ENCODE data around the gene ATP23. TPM values are rescaled to one million over a fixed set of nuclear protein-coding genes. Genes with fewer than 3 reads are reported as not detected.

ATP23 gene
- total RNA-seq, 1 experiment from 2014 or later, result 10.3 TPM

- ChIA-PET CTCF (no interaction called here), POLR2A (no interaction called here)
- Histone ChIP-seq H3K27me3 (ENCODE audit: control insufficient read depth, insufficient read depth, low read length) (peaks cover 3% of the 10 kb centered on the region; the same call in 1 of the 2 replicates), H3K36me3 (ENCODE audit: control insufficient read depth, insufficient read depth, low read length) (0 out of 2 replicates have a peak, but pooled peaks cover 2% of the 10 kb centered on the region), H3K4me1 (ENCODE audit: control insufficient read depth, insufficient read depth, low read length) (no peaks in the 10 kb centered on the region), H3K4me3 (ENCODE audit: low read depth in 2 of 2, low read length in 2 of 2) (no peak overlapping the region), H3K27ac (ENCODE audit: low read length) (no peak overlapping the region), H3K9me3 (ENCODE audit: control insufficient read depth, insufficient read depth, low read depth, low read length) (no peaks in the 10 kb centered on the region)
- in situ Hi-C loops (cut with HindIII; ENCODE audit: low pct_unique_long_range_greater_than_20kb, low sequenced_read_pairs) (no loop called here), intact Hi-C loops (cut with micrococcal nuclease; ENCODE audit: unreplicated experiment) (loop anchor here (10.0 kb wide), 1 partner anchor 1100 kb away; no protein-coding TSS in a partner anchor)
- ATAC-seq (no peak), DNase-seq (ENCODE audit: low read depth, low spot score) (no peak)
- TF ChIP-seq SIN3A (IDR thresholded peaks at IDR 0.05; ENCODE audit: borderline replicate concordance, insufficient read depth, low read depth, low read length) (no peak), POLR2AphosphoS5 (IDR thresholded peaks at IDR 0.05; ENCODE audit: low read depth, low read length) (no peak), REST (IDR thresholded peaks at IDR 0.05; ENCODE audit: insufficient read depth in 1 of 2, low read depth in 2 of 2, low read length in 1 of 2) (no peak), TCF7L2 (IDR thresholded peaks at IDR 0.05; ENCODE audit: low read depth, low read length) (no peak)
- TF ChIP-seq, protein P1, sequence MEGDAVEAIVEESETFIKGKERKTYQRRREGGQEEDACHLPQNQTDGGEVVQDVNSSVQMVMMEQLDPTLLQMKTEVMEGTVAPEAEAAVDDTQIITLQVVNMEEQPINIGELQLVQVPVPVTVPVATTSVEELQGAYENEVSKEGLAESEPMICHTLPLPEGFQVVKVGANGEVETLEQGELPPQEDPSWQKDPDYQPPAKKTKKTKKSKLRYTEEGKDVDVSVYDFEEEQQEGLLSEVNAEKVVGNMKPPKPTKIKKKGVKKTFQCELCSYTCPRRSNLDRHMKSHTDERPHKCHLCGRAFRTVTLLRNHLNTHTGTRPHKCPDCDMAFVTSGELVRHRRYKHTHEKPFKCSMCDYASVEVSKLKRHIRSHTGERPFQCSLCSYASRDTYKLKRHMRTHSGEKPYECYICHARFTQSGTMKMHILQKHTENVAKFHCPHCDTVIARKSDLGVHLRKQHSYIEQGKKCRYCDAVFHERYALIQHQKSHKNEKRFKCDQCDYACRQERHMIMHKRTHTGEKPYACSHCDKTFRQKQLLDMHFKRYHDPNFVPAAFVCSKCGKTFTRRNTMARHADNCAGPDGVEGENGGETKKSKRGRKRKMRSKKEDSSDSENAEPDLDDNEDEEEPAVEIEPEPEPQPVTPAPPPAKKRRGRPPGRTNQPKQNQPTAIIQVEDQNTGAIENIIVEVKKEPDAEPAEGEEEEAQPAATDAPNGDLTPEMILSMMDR (IDR thresholded peaks at IDR 0.05), result no peak
- no TSS peak for BruUV-seq (replicated peaks)
Measured at GRCh38 chr12:57984629-57985151, 43.3 kb downstream of the ATP23 start.

DNA sequence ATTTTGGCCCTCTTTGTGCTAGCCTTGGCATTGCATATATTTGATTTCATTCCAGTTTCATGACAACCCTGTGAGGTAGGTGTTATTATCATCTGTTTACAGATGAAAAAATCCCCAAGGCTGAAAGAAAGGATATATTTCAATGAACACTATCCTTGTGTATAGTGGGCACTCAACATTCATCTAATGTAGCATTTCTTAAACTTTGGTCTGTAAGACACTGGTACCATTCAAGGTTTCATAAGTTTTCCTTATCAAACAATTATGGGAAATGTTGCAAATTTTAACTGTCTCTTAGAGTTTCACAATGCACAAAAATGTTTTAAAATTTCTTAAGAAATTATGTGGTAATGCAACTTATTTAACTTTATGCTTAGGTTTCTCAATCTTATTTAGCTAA, 44.3 kb downstream of the ATP23 start:
- Histone ChIP-seq H3K4me3 (ENCODE audit: low read depth in 2 of 2, low read length in 2 of 2) (no peak overlapping the region), H3K4me1 (ENCODE audit: control insufficient read depth, insufficient read depth, low read length) (no peaks in the 10 kb centered on the region), H3K36me3 (ENCODE audit: control insufficient read depth, insufficient read depth, low read length) (0 out of 2 replicates have a peak, but pooled peaks cover 2% of the 10 kb centered on the region), H3K27ac (ENCODE audit: low read length) (no peak overlapping the region), H3K27me3 (ENCODE audit: control insufficient read depth, insufficient read depth, low read length) (peaks cover 3% of the 10 kb centered on the region; the same call in 1 of the 2 replicates), H3K9me3 (ENCODE audit: control insufficient read depth, insufficient read depth, low read depth, low read length) (no peaks in the 10 kb centered on the region)
- no peak for DNase-seq (ENCODE audit: low read depth, low spot score)
- POLR2A ChIA-PET, result no interaction called here
- in situ Hi-C loops (cut with HindIII; ENCODE audit: low pct_unique_long_range_greater_than_20kb, low sequenced_read_pairs) (no loop called here), intact Hi-C loops (cut with micrococcal nuclease; ENCODE audit: unreplicated experiment) (loop anchor here (10.0 kb wide), 1 partner anchor 1099 kb away; no protein-coding TSS in a partner anchor)
- CTCF ChIA-PET, result no interaction called here
- BruUV-seq (replicated peaks), result no TSS peak
- no peak for ATAC-seq
- TF ChIP-seq POLR2AphosphoS5 (IDR thresholded peaks at IDR 0.05; ENCODE audit: low read depth, low read length) (no peak), SIN3A (IDR thresholded peaks at IDR 0.05; ENCODE audit: borderline replicate concordance, insufficient read depth, low read depth, low read length) (no peak), REST (IDR thresholded peaks at IDR 0.05; ENCODE audit: insufficient read depth in 1 of 2, low read depth in 2 of 2, low read length in 1 of 2) (no peak)
- TF ChIP-seq, protein P1 (IDR thresholded peaks at IDR 0.05), result no peak
